Astrocyte of the cerebellum (primary cell): ENCODE measurements around the gene C3orf70.
A peak's percentile ranks its signal among the peaks of the same experiment; 100 is the strongest.

Experiments used
- DNase-seq: peaks from one replicate; pipeline ENCODE4 v3.0.0-alpha.2; 2011; ENCODE audit warnings: low read depth
- H3K4me3 ChIP-seq: 2 replicates; pipeline ENCODE4 v1.5.1; 2011; ENCODE audit warnings: mild to moderate bottlenecking, low read depth, low read length, moderate library complexity
- in situ Hi-C: cut with HindIII; loops from 2 replicates; pipeline ENCODE4 v1.10.0; 2017; ENCODE audit warnings: low sequenced_read_pairs
- TF ChIP-seq, protein P1 (sequence below): IDR thresholded peaks from 2 replicates; pipeline ENCODE4 v1.5.1; 2012; ENCODE audit warnings: low read length, low read depth, moderate library complexity, mild to moderate bottlenecking; ENCODE audit errors: missing control alignments

Gene C3orf70

DNA sequence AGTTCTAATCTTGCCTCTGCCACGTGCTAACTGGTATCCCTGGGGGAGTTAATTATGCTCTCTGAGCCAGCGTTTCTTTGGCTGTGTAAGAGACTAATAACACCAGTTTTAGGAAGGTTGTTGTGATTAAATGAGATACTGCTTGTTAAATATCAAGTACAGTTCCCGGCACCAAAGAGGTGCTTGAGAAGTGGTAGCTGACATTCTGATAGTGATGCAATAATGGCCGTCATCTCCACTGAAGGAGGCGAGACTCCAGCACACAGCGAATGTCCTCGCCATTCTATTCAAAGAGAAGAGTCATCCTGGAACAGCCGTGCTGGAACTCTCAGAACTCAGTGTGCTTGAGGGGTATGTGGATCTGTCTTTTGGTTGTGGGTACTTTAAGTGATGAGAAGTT, 9.8 kb upstream of the C3orf70 start:
- TF ChIP-seq, protein P1, sequence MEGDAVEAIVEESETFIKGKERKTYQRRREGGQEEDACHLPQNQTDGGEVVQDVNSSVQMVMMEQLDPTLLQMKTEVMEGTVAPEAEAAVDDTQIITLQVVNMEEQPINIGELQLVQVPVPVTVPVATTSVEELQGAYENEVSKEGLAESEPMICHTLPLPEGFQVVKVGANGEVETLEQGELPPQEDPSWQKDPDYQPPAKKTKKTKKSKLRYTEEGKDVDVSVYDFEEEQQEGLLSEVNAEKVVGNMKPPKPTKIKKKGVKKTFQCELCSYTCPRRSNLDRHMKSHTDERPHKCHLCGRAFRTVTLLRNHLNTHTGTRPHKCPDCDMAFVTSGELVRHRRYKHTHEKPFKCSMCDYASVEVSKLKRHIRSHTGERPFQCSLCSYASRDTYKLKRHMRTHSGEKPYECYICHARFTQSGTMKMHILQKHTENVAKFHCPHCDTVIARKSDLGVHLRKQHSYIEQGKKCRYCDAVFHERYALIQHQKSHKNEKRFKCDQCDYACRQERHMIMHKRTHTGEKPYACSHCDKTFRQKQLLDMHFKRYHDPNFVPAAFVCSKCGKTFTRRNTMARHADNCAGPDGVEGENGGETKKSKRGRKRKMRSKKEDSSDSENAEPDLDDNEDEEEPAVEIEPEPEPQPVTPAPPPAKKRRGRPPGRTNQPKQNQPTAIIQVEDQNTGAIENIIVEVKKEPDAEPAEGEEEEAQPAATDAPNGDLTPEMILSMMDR: no peak
- no peak overlapping the region for H3K4me3 ChIP-seq
- in situ Hi-C loops: no loop called here
- DNase-seq: no peak

DNA sequence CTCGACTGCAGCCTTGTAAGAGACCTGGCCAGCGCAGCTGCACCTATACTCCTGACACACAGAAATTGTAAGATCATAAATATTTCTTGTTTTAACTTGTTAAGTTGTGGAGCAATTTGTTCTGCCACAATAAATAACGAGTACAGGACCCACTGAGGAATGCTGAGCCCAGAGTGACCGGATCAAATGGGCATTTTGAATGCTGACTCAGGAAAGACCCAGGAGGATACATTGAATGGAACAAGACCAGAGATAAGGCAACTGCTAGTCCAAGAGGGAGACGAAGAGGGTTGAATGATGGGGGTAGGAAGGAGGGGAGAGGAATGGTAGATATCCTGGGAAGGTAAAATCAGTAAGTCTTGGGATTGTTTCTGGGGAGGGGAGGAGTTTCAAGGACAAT, 8.9 kb upstream of the C3orf70 start:
- DNase-seq: no peak
- in situ Hi-C loops: no loop called here
- H3K4me3 ChIP-seq: no peak overlapping the region
- TF ChIP-seq, protein P1: no peak

DNA sequence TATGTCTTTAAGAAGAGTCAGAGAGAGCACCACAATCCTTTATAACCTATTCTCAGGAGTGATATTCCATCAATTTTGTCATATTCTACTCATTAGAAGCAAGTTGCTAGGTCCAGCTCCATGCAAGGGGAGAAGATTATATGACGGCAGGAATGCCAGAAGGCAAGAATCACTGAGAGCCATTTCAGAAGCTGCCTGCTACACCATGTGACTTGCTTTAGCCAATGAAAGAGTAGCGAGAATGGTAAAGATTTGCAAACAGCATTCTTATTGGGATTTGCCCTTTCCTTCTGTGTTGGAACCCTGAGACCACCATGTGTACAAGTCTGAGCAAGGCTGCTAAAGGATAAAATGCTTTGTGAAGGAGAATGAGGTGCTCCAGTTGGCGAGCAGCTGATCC, 4.5 kb upstream of the C3orf70 start:
- DNase-seq: no peak
- no peak overlapping the region for H3K4me3 ChIP-seq
- in situ Hi-C loops: no loop called here
- TF ChIP-seq, protein P1: no peak

DNA sequence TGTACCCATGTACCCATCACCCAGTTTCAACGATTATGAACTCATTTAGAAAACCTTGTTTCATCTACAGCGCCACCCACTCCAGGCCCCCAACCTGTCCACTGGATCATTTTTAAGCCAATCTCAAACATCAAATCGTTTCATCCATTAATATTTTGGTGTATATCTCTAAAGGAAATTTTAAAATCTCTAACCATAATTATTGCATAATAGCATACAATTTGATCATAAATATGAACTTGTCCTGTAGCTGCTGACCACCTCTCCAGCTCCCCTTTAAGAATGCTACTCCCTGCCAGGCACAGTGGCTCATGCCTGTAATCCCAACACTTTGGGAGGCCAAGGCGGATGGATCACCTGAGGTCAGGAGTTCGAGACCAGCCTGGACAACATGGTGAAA, 2.8 kb upstream of the C3orf70 start:
- no peak overlapping the region for H3K4me3 ChIP-seq
- TF ChIP-seq, protein P1: no peak
- DNase-seq: no peak
- in situ Hi-C loops: no loop called here

DNA sequence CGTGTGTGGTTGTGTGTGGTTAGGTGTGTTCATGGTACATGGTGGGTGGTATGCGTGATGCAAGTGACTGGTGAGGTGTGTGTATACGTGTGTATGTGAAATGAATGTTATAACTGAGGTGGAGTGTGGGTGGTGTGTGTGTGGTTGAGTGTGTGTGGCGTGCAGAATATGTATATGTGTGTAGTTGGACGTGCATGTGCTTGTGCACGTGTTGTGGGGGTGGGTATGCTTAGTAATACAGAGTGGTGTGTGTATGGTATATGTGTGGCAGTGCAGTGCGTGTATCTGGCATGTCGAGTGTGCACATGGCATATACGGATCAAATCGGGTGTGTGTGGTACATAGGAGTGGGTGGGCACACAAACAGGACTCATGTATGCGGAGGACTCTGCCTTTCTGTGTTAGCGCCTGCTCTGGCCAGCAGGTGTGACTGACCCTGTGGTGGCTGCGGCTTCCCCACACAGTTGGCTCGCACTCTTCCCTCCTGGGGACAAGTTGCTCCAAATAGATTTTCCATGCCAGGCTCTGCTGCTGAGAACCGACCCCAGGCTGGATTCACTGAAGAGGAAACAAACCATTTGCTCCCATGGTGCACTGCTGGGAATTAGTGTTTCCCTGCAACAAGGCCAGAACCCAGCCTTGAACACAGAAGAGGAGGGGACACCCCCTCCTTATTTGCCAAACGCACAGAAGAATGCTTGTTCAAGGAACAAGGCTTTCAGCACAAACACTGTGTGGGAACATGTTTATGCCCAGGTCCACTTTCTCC, 1.2 kb upstream of the C3orf70 start:
- in situ Hi-C loops: no loop called here
- no peak overlapping the region for H3K4me3 ChIP-seq
- TF ChIP-seq, protein P1: no peak
- peak; percentile 13 for DNase-seq

DNA sequence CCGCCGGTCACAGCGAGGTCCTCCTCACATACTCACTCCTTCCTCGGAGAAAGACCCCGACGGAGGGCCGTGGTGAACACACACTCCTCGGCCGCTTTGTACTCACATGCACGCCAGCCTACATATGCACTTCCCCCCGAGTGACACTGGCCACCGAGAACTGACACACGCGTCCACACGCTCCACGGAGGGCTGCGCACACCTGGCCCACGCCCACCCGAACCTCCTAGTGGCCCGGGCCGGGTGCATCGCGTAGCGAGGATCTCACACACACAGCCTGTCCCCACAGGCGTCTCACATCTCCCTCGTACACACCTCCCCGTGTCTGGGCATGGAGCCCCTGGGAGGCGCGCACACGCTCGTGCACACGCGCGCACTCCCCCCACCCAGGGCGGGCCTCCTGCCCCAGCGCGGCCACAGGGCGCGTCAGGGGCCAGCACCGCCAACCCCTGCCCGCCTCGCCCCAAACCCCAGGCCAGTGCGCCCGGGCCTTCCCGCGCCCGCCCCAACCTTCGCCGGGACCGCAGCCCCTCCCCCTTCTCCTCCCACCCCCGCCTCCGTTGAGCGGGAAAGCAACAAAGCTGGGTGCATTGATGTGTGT, 411 bp upstream of the C3orf70 start:
- in situ Hi-C loops: no loop called here
- TF ChIP-seq, protein P1: no peak
- no peak for DNase-seq
- H3K4me3 ChIP-seq: peak overlapping the region; percentile 52
